Measurements from ENCODE around the gene CALM1.

The CALM1 gene

DNA sequence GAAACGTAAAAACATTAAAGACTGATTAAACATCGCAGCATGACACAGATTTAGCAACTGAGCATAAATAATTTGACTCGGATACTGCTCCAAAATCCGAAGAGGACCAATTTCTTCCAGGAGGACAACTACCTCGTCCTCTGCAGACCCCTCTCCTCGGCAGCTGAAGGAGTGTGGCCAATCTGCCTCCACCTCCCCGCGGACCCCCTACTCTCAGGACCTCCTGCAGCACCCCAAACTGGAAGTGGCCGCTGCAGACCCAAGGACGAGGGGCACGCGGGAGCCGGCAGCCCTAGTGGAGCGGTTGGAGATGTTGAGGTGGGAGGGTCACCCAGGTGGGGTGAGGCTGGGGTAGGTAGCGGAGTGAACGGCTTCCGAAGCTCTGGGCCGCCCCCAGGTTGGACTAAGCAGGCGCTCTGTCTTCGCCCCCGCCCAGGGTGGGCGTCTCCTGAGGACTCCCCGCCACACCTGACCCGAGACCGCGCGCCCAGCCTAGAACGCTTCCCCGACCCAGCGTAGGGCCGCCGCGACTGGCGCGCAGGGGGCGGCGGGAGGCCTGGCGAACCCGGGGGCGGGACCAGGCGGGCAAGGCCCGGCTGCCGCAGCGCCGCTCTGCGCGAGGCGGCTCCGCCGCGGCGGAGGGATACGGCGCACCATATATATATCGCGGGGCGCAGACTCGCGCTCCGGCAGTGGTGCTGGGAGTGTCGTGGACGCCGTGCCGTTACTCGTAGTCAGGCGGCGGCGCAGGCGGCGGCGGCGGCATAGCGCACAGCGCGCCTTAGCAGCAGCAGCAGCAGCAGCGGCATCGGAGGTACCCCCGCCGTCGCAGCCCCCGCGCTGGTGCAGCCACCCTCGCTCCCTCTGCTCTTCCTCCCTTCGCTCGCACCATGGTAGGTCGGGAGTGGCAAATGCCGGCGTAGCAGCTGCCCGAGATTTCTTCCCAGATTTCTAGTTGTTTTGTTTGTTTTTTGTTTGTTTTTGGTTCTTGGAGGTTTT, at the start of gene CALM1:
TSS of gene CALM1 (plus strand) at position 689 of the 999 bp plus-strand sequence. CDS start at position 891, 202 bp downstream.
- peak; percentile 81 for DNase-seq (ENCODE audit: insufficient read length, low spot score)
- peak; percentile 88 for FAIRE-seq

DNA sequence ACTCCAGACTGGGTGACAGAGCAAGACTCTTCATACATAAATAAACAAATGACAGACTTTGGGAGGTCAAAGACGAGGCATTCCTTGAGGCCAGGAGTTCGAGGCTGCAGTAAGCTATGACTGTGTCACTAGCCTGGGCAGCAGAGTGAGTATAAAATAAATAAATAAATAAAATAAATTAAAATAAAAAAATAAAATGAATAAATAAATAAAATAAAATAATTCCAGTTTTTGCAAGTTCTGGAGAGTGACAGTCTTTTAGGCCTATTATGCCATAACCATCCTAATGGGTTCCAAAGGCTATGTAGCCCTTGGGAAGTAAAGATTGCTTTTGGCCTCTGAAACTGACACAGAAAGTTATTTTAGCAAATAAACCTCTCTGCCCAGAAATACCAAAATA, 48.6 kb upstream of the CALM1 start:
- no peak for DNase-seq (ENCODE audit: insufficient read length, low spot score)
- no peak for FAIRE-seq

DNA sequence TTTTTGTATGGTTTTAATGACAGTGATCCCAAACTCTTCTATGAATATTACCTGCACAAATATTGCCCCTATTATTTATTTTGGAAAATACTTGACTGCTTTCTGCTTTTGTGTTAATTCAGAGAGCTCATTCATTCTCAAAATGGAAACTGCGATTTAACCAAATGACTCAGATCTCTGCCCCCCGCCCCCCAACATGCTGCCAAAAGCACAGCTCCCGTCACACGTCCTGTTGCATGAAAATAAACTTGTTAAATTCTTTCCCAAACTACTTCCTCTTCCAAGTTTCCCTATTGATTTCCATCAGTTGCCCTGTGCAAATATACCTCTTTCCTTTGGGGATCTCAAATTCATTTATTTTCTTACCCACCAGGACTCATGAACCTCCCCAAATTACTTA, 47.1 kb upstream of the CALM1 start:
- no peak for FAIRE-seq
- DNase-seq (ENCODE audit: insufficient read length, low spot score): no peak

DNA sequence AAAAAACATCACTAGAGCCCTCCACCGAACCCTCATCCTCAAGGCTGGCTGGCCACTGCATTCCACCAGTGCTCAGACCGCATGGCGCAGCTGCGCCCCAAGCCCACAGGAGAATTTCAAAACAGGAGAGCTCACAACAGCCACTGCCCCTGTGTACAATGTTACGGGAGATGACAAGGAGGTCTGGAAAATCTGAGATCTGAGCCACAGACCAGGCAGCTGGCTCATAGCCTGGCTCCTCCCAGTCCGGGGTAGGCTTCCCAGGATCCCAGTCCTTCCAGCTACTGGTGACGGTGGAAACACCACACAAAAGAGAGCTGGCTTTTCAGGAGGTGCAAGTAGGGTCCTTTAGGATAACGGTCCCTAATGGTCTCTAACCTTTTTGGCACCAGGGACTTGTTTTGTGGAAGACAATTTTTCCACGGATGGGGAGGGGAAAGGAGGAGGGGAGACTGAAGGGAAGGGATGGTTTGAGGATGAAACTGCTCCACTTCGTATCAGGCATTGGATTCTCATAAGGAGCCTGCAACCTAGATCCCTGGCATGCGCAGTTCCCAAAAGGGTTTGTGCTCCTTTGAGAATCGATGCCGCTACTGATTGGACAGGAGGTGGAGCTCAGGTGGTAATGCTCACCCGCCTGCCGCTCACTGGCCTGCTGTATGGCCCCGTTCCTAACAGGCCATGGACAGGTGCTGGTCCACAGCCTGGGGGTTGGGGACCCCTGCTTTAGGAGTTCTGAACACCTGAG, 42.1 kb upstream of the CALM1 start:
- FAIRE-seq (no peak), DNase-seq (ENCODE audit: insufficient read length, low spot score) (no peak)

DNA sequence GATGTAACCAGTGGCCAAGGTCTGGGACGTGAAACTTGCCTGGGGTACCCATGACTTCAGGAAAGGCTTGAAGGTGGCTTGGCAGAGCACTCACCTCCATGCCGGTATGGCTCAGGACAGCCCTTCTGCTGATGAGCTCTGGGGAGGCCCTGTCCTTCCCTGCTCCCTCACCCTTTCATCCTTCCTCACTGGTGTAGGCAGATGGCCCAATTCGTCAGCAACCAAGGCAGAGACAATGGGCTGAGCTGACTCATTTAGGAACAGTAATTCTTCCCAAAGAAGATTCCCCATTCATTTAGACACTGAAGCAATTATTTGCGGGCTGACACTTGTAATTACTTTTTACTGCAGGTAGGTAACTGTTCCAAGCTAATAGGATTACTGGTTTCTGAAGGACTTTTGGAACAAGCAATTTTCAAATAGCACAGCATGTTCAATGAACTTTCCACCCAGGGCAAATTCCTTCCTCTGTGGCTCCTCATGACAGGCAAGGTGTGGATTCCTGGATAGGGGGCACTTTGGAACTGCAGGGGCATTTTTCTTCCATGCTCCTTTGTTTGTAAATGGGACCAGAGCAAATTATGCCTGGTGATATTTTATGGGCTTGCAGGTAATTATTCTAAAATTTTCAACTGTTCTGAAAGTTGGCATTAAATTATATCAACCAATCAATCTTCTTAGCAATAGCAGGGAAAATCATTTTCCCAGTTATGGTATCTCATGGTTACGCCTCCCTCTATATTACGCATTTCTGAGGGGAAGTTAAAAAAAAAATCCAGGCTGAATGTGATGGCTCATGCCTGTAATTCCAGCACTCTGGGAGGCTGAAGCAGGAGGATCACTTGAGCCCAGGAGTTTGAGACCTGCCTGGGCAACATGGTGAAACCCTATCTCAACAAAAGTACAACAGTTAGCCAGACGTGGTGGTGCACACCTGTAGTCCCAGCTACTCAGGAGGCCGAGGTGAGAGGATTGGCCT, 41.0 kb upstream of the CALM1 start:
- FAIRE-seq: no peak
- no peak for DNase-seq (ENCODE audit: insufficient read length, low spot score)

DNA sequence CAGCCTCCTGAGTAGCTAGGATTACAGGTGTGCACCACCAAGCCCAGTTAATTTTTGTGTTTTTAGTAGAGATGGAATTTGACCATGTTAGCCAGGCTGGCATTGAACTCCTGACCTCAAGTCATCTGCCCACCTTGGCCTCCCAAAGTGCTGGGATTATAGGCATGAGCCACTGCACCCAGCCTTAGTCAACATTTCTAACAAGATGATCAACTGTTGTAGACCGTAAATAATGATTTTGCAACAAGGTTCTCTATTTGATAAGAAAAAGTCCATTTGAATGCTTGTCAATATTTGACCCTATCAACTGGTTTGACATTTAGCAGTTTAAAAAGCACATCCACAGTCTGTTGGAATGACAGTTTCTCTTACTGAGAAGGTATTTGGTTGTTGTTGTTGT, 39.9 kb upstream of the CALM1 start:
- FAIRE-seq: no peak

DNA sequence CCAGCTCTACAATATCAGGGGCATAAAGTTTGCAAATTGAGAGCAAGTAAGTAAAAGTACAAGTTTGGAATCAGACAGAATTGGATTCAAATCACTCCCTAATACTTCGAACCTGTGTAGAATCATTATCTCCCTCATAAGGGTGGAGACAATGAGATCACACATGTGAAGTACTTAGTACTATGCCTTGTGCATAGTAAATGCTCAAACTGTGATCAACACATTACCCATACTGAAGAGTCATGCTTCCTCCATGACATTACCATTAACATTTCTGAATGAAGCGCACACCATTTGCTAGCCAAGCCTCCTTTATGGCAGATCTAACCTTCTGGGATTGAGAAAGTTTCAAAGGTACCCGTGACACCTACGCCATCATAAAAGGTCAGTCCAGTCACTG, 38.5 kb upstream of the CALM1 start:
- DNase-seq (ENCODE audit: insufficient read length, low spot score): no peak
- FAIRE-seq: no peak

More for the DNA sequence above, 39.9 kb upstream of the CALM1 start:
- DNase-seq (ENCODE audit: insufficient read length, low spot score): no peak

DNA sequence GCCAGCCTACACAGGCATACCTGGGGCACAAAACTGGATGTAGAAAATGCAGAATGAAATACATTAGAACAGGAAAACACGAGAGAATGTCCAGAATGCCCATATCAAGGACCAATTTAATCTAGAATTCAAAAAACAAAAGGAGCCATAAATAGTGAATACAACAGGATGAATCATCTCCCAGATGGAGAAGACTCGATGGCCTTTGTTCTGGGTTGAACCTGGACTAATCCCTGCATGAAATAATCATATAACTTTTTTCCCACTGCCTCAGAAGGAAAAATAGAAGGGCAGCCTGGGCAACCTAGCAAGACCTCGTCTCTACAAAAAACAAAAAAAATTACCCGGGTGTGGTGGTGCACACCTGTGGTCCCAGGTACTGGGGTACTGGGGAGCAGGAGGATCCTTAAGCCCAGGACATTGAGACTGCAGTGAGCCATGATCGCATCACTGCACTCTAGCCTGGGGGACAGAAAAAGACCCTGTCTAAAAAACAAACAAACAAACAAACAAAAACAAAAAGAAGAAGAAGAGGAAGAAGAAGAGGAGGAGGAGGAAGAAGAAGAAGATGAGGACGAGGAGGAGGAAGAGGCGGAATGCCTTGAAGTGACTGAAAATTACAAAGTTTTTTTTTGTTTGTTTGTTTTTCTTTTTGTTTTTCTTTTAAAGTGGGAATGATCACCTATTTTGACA, 34.8 kb upstream of the CALM1 start:
- FAIRE-seq (no peak), DNase-seq (ENCODE audit: insufficient read length, low spot score) (no peak)

DNA sequence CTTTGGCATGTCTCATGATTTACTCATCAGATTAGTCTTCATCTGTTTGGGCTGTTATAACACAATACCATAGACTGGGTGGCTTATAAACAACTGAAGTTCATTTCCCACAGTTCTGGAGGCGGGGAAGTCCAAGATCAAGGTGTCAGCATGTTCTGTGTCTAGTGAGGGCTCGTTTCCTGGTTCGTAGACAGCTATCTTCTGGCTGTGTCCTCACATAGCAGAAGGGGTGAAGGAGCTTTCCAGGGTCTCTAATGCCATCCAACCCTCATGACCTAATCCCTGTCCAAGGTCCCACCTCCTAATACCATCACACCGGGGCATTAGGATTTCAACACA, 34.3 kb upstream of the CALM1 start:
- no peak for FAIRE-seq
- DNase-seq (ENCODE audit: insufficient read length, low spot score): no peak

DNA sequence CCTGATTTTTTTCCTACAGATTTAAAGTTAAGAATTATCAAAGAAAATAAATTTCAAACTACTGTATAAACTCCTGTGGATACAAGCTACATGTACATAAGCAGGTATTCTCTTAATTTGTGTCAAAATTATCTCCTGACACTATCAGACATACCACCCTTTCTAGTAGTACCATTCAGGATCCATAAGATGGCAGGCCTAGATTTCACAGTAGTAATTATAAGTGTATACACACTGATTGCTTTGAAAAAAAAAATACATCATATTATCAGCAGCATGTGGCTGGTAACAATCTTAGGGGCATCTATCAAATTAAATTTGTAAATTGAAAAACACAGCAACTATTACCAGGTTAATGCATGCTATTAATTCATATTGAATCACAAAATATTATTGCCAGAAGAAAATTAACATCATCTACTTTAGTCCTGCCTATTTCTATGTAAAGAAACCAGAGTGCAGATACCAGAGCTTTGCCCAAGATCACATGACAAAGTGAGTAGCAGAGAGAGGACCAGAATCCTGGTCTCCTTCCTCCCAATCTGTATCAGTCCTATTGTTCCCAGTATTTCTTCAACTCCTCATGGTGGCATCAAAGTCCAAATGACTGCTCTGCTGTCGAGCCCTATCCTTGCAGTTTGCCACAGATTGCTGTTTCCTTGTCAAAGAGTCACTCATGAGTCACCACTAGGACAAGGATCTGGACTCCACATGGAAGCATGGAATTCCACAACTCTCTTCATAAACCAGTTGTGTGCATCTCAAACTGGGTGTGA, 27.7 kb upstream of the CALM1 start:
- FAIRE-seq (no peak), DNase-seq (ENCODE audit: insufficient read length, low spot score) (no peak)

DNA sequence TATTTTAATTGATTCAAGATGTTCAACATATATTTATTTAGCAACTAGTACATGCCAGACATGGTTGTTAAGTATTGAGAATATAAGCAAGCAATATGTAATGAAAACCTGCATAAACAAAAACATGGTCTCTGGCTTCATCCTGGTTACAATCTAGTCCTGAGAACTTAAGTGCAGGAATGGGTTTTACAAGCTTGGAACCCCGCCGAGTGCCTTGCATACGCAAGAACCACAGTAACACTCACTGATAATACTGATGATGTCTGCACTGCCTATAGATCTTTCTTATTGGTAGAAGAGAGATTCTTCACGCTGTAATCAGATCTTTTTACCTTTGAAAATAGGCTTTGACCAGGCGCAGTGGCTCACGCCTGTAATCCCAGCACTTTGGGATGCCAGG, 22.9 kb upstream of the CALM1 start:
- DNase-seq (ENCODE audit: insufficient read length, low spot score): no peak
- no peak for FAIRE-seq

DNA sequence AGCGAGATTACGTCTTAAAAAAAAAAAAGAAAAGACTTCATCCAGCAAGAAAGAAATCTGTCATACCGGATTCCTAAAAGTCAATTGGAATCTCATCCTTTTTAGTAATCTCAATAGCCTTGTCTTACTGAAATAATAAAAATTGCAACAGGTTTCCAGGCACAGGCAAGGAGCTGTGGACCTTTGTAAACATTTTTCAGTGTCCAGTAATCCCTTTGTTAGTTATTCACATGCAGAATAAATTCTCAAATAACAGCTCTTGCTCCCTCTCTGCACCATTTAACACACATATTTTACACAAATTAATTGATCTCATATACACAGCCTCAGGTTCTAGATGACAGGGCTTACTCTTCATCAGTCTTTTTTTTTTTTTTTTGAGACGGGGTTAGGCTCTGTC, 22.0 kb upstream of the CALM1 start:
- DNase-seq (ENCODE audit: insufficient read length, low spot score) (no peak), FAIRE-seq (no peak)

DNA sequence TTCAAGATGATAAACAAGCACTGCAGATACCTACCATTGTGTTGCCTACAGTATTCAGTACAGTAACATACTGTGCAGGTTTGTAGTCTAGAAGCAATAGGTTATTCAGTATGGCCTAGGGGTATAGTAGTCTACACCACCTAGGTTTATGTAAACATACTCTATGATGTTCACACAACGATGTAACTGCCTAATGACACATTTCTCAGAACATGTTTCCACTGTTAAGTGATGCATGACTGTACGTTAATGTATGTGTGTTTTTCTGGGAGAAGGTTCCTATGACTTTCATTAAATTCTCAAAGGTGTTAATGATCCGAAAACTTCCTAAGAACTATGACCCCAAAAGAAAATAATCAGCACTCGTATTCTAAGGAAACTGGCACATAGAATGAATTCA, 20.9 kb upstream of the CALM1 start:
- DNase-seq (ENCODE audit: insufficient read length, low spot score) (no peak), FAIRE-seq (no peak)

DNA sequence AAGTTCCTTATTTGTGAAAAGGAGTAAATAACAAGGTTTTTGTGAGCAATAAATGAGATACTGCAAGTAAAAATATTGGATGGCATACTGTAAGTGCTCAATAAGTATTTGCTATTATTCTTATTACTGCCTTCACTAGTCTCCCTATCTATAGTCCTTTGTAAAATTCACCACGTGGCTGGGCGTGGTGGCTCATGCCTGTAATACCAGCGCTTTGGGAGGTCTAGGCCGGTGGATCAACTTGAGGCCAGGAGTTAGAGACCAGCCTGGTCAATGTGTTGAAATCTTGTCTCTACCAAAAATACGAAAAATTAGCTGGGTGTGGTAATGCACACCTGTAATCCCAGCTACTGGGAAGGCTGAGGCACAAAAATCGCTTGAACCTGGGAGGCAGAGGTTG, 18.6 kb upstream of the CALM1 start:
- DNase-seq (ENCODE audit: insufficient read length, low spot score) (no peak), FAIRE-seq (no peak)

DNA sequence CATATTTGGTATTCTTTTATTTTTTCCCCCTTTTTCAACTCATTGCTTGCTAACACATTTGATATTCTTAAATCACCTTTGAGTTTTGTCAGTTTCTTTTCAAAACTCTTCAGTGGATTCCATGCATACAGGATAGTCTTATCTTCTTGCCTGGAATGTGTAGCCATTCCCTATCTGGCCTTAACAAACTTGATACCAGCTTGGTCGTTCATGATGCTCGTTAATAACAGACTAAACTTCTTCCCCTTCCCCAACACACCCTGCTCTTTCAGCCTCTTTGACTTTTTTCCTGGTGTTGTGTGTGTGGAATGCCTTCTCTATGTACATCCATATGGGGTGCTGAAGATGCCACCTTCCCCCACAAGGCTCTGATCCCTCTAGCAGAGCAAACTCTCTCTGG, 17.7 kb upstream of the CALM1 start:
- FAIRE-seq: no peak
- no peak for DNase-seq (ENCODE audit: insufficient read length, low spot score)

DNA sequence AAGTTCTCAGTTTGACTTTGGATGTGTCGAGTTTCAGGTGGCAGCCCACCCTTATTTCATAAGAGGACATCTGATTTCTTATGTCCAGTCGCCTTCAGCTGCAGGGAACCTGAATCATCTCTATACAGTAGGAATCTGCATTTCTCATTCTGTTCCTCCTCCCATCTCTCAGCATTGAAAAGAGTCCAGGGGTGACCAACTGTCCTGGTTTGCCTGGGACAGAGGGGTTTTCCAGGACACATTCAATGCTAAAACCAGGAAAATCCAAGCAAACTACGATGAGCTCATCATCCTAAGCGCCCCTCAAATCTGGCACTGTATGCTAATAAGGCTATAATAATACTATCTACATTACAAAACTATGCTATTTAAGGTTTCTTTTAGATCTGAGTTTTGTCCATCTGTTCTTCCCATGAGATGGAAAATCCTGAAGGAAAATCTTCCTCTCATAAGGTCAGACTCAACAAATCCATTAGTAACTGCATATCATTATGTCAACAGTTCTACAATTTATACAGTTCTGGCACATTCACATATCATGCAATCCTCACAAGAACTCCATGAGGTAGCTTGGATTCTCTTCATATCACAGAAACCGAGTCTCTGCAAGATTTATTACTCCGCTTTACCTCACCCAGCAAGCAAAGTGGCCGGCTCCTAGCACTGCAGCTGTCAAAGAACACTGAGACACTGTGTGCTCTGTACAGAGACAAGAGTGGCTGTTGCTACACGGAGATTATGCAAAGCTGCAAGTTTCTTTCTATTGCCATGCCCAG, 15.6 kb upstream of the CALM1 start:
- FAIRE-seq (no peak), DNase-seq (ENCODE audit: insufficient read length, low spot score) (no peak)

DNA sequence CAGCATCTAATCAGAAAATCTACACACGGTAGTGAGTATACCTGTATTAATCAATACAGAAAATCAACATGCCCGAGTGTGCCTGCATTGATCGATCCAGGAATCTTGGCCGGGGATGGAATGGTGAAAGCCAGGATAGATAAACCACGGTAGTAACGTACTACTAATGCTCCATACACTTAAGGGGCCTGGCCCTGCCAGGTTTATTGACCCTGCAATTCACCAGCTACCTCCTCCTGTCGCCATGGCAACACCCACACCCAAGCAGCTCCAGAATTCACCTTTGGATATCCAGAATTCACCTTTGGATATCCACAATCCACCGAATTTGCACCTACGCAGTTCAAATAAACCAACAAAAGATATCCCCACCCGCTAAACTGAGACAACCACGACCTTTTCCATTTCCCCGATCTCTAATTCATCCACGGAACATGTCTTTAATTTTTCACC, 14.8 kb upstream of the CALM1 start:
- DNase-seq (ENCODE audit: insufficient read length, low spot score): no peak
- FAIRE-seq: peak; percentile 49

DNA sequence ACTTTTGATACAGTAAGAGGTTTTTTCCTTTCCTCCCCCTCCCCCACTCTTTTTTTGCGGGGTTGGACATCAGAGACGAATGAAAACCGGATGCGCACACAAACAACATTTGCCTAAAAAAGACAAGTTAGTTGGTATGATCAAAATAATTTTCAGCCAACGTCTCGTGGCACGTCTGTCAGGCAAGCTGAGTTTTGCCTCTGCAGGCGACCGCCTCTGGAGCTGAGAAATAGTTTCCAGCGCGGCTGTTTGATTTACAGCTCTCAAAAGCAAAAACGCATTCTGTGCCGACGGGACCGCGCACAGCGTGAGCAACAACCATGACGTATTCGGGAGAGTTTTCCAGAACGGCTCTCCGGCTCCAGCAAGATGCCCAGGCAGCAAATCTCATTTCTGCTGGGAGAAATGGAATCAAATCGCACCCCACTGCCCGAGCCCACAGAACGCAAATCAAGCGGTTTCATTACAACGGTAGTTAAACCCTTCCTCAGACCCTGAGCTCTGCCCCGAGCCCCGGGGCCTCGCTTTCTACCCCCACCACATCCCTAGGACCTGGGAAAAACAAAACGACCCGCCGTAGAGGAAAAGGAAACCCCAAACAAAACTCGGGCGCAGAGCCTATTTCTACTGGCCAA, 14.2 kb upstream of the CALM1 start:
- FAIRE-seq (no peak), DNase-seq (ENCODE audit: insufficient read length, low spot score) (no peak)

All from GM19239 (cell line).